Ishikawa (cell line): ENCODE measurements around the gene ABCG1.

Source experiments
- CEBPB ChIP-seq: IDR thresholded peaks from 2 replicates; pipeline ENCODE4 v1.6.1; 2012
- EGR1 ChIP-seq: IDR thresholded peaks from 2 replicates; pipeline ENCODE4 v1.6.1; 2012
- EP300 ChIP-seq: IDR thresholded peaks from 2 replicates; pipeline ENCODE4 v1.6.1; 2012; ENCODE audit warnings: borderline replicate concordance
- FOXM1 ChIP-seq: IDR thresholded peaks from 2 replicates; pipeline ENCODE4 v1.6.1; 2012; ENCODE audit warnings: low read depth, borderline replicate concordance
- NFIC ChIP-seq: IDR thresholded peaks from 2 replicates; pipeline ENCODE4 v1.6.1; 2012
- RAD21 ChIP-seq: IDR thresholded peaks from 2 replicates; pipeline ENCODE4 v1.6.1; 2012; ENCODE audit warnings: low read depth
- TAF1 ChIP-seq: IDR thresholded peaks from 2 replicates; pipeline ENCODE4 v1.6.1; 2012; ENCODE audit warnings: low read depth, mild to moderate bottlenecking
- YY1 ChIP-seq: IDR thresholded peaks from 2 replicates; pipeline ENCODE4 v1.6.1; 2012; ENCODE audit warnings: low read depth
- TF ChIP-seq, protein P1 (sequence below): IDR thresholded peaks from 2 replicates; pipeline ENCODE4 v1.6.1; 2012; ENCODE audit warnings: low read depth, mild to moderate bottlenecking
- TF ChIP-seq, protein P2 (sequence below): IDR thresholded peaks from 2 replicates; pipeline ENCODE4 v1.6.1; 2012

DNA sequence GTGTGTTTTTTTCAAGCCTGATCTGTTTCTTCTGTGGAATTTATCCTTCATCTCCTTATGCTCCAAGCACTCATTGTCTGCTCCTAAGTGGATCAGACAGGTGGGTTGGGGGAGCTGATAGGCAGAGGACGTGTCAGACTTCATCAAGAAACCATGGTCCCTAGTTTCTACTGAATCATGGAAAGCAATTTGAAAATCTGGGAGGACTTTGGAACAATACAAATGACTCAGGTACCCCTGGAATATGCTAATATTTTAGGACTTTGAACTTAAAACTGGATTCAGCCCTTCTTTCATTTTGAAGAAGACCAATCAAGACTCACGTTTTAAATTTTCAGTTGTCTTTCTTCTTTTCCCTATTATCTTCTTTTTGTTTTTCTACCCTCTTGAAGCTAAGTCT lies 7.7 kb downstream of the ABCG1 start:
- TF ChIP-seq YY1 (no peak), NFIC (no peak), RAD21 (no peak), FOXM1 (no peak), TAF1 (no peak), EGR1 (no peak), EP300 (no peak), CEBPB (no peak)
- TF ChIP-seq, protein P1, sequence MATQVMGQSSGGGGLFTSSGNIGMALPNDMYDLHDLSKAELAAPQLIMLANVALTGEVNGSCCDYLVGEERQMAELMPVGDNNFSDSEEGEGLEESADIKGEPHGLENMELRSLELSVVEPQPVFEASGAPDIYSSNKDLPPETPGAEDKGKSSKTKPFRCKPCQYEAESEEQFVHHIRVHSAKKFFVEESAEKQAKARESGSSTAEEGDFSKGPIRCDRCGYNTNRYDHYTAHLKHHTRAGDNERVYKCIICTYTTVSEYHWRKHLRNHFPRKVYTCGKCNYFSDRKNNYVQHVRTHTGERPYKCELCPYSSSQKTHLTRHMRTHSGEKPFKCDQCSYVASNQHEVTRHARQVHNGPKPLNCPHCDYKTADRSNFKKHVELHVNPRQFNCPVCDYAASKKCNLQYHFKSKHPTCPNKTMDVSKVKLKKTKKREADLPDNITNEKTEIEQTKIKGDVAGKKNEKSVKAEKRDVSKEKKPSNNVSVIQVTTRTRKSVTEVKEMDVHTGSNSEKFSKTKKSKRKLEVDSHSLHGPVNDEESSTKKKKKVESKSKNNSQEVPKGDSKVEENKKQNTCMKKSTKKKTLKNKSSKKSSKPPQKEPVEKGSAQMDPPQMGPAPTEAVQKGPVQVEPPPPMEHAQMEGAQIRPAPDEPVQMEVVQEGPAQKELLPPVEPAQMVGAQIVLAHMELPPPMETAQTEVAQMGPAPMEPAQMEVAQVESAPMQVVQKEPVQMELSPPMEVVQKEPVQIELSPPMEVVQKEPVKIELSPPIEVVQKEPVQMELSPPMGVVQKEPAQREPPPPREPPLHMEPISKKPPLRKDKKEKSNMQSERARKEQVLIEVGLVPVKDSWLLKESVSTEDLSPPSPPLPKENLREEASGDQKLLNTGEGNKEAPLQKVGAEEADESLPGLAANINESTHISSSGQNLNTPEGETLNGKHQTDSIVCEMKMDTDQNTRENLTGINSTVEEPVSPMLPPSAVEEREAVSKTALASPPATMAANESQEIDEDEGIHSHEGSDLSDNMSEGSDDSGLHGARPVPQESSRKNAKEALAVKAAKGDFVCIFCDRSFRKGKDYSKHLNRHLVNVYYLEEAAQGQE: no peak
- TF ChIP-seq, protein P2, sequence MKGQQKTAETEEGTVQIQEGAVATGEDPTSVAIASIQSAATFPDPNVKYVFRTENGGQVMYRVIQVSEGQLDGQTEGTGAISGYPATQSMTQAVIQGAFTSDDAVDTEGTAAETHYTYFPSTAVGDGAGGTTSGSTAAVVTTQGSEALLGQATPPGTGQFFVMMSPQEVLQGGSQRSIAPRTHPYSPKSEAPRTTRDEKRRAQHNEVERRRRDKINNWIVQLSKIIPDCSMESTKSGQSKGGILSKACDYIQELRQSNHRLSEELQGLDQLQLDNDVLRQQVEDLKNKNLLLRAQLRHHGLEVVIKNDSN: no peak
